Ovary (tissue), 1 donor: Measurements from ENCODE around the gene FIGN.

ENCODE experiments used
- EP300 ChIP-seq: sonication (generic); formaldehyde crosslinking; IDR thresholded peaks from one replicate; pipeline ENCODE4 v1.6.1; 2017; ENCODE audit warnings: antibody characterized with exemption
- POLR2A ChIP-seq: fragments of 450-650 bp; IDR thresholded peaks from one replicate; pipeline ENCODE4 v1.6.1; 2017; ENCODE audit warnings: antibody characterized with exemption, mild to moderate bottlenecking, moderate library complexity

DNA sequence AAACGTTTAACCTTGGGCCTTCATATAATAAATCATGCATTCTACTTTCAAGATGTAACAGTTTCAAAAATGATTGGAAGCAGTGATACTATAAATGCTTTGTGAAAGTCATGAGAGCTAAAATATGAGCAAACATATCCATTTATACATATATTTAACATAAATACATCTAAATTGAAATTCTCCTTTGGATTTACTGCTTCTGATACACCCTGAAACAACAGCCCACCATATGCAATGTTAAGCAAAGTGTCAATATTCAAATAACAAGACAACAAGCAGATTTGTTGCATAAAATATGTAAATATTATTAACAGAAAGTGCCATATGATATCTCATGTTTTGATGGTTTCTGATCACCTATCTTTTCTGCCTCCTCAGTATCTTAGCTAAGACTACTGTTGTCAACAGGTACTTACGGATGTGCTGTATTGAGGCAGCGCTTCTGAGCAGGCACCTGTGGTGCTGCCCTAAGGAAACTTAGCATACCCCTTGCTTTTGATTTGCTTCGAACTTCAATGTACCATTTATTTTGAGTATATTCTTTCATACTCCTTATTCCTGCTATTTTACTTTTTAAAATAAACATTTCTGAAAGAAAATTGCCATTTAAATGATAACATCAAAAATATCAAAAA is 6.1 kb downstream of the FIGN start:
- TF ChIP-seq POLR2A (no peak), EP300 (no peak)
